A549 (cell line): Measurements from ENCODE around the gene C1QBP. TPM values are rescaled to one million over a fixed set of nuclear protein-coding genes. Genes with fewer than 3 reads are reported as not detected.
A peak's percentile ranks its signal among the peaks of the same experiment; 100 is the strongest.

ENCODE experiments used
- ATAC-seq, 2 experiments: fragments of 200-7000 bp in 1 of 2; fragments of >200 bp in 1 of 2; cut with Nextera tagmentation in 1 of 2; cut with Tn5 transposase in 1 of 2; 3 replicates each; pipeline versions ENCODE4 v1.8.0 to v1.9.1; 2018 to 2020; ENCODE audit warnings: mild to moderate bottlenecking in 1 of 2, moderate library complexity in 1 of 2
- CTCF ChIA-PET: fragments of 300-600 bp; sonication (Branson Sonifier 250); formaldehyde crosslinking; extraction: SDS; loops from one replicate; lab custom pipeline; 2021; ENCODE audit warnings: antibody characterized with exemption, inconsistent platforms; lab: Yijun Ruan, JAX
- POLR2A ChIA-PET: fragments of 350-600 bp; formaldehyde crosslinking; extraction: SDS; loops from one replicate; lab custom pipeline; 2021; ENCODE audit warnings: antibody characterized with exemption, inconsistent platforms; lab: Yijun Ruan, JAX
- DNase-seq, 2 experiments: peaks; one replicate each; pipeline versions ENCODE4 v3.0.0 to v3.0.0-alpha.2; 2011 to 2016; ENCODE audit warnings: low read depth in 1 of 2, low spot score in 1 of 2
- FAIRE-seq: peaks from 2 replicates; lab custom pipeline; 2011; peaks lifted over from hg19 to GRCh38; lab: Jason Lieb, UNC
- H3K27ac ChIP-seq, 2 experiments: fragments of >200 bp; sonication (Bioruptor Twin); formaldehyde crosslinking; 3 replicates each; pipeline ENCODE4 v1.5.1; 2016 to 2017
- H3K4me1 ChIP-seq: fragments of >200 bp; sonication (Bioruptor Twin); formaldehyde crosslinking; 3 replicates; pipeline ENCODE4 v1.6.1; 2016
- H3K4me2 ChIP-seq: fragments of >200 bp; sonication (Bioruptor Twin); formaldehyde crosslinking; 3 replicates; pipeline ENCODE4 v1.6.1; 2016
- H3K4me3 ChIP-seq: fragments of >200 bp; sonication (Bioruptor Twin); formaldehyde crosslinking; 3 replicates; pipeline ENCODE4 v1.5.1; 2016
- H3K9me3 ChIP-seq: fragments of >200 bp; sonication (Bioruptor Twin); formaldehyde crosslinking; 3 replicates; pipeline ENCODE4 v1.6.1; 2016
- BHLHE40 ChIP-seq: IDR thresholded peaks from 2 replicates; pipeline ENCODE4 v1.6.1; 2012; ENCODE audit warnings: low read depth, low read length, inconsistent platforms
- CBX8 ChIP-seq: fragments of 200-600 bp; sonication (generic); IDR thresholded peaks from 2 replicates; pipeline ENCODE4 v1.6.1; 2016
- CEBPB ChIP-seq, 2 experiments: fragments of >200 bp in 1 of 2; sonication (Bioruptor Twin) in 1 of 2; formaldehyde crosslinking in 1 of 2; IDR thresholded peaks; 2 replicates each; pipeline ENCODE4 v1.6.1; 2012 to 2016
- EHF ChIP-seq: fragments of 250-450 bp; sonication (Bioruptor Pico); IDR thresholded peaks from 2 replicates; pipeline ENCODE4 v1.5.0; 2020; ENCODE audit warnings: mild to moderate bottlenecking
- EP300 ChIP-seq, 2 experiments: fragments of >200 bp; sonication (Bioruptor Twin); formaldehyde crosslinking; IDR thresholded peaks; 2 replicates in 1 of 2; 3 replicates in 1 of 2; pipeline ENCODE4 v1.6.1; 2016 to 2017
- ESRRA ChIP-seq: fragments of 150-350 bp; IDR thresholded peaks from 2 replicates; pipeline ENCODE4 v1.6.1; 2014; ENCODE audit warnings: mild to moderate bottlenecking, low read length, borderline replicate concordance
- FOSB ChIP-seq: fragments of 250-450 bp; sonication (Bioruptor Pico); IDR thresholded peaks from 2 replicates; pipeline ENCODE4 v1.5.0; 2020; ENCODE audit warnings: mild to moderate bottlenecking, moderate library complexity
- HDAC2 ChIP-seq: fragments of 200-600 bp; sonication (generic); IDR thresholded peaks from 2 replicates; pipeline ENCODE4 v1.6.1; 2016
- HEYL ChIP-seq: fragments of 250-450 bp; sonication (Bioruptor Pico); IDR thresholded peaks from 2 replicates; pipeline ENCODE4 v1.8.0; 2021; ENCODE audit warnings: mild to moderate bottlenecking, moderate library complexity
- HOXA7 ChIP-seq: fragments of 250-450 bp; sonication (Bioruptor Pico); IDR thresholded peaks from 2 replicates; pipeline ENCODE4 v1.5.0; 2020; ENCODE audit warnings: mild to moderate bottlenecking, moderate library complexity
- MAZ ChIP-seq: fragments of 150-350 bp; IDR thresholded peaks from 2 replicates; pipeline ENCODE4 v1.6.1; 2014; ENCODE audit warnings: antibody characterized with exemption, low read depth, low read length, borderline replicate concordance
- MYC ChIP-seq: IDR thresholded peaks from 2 replicates; pipeline ENCODE4 v1.6.1; 2012; ENCODE audit warnings: mild to moderate bottlenecking, inconsistent platforms, low read length, improper control_type of control experiment, borderline replicate concordance
- NFE2L2 ChIP-seq: fragments of 150-350 bp; conservative IDR thresholded peaks from 2 replicates; pipeline ENCODE4 v1.6.1; 2014; ENCODE audit warnings: low read length
- NR3C1 ChIP-seq: fragments of >200 bp; sonication (Bioruptor Twin); formaldehyde crosslinking; IDR thresholded peaks from 3 replicates; pipeline ENCODE4 v1.6.1; 2017
- PHF8 ChIP-seq: fragments of 200-600 bp; sonication (generic); IDR thresholded peaks from 2 replicates; pipeline ENCODE4 v1.6.1; 2016; ENCODE audit warnings: low read depth, mild to moderate bottlenecking, antibody characterized with exemption, moderate library complexity, borderline replicate concordance
- POLR2A ChIP-seq: IDR thresholded peaks from 2 replicates; pipeline ENCODE4 v1.6.1; 2012; ENCODE audit warnings: mild to moderate bottlenecking, low read length
- RFX5 ChIP-seq: fragments of 450-650 bp; IDR thresholded peaks from 2 replicates; pipeline ENCODE4 v1.7.1; 2014; ENCODE audit warnings: antibody characterized with exemption, mild to moderate bottlenecking, moderate library complexity
- SMC3 ChIP-seq: fragments of >200 bp; sonication (Bioruptor Twin); formaldehyde crosslinking; IDR thresholded peaks from 3 replicates; pipeline ENCODE4 v1.6.1; 2018; ENCODE audit warnings: inconsistent platforms
- TFCP2L1 ChIP-seq: fragments of 250-450 bp; sonication (Bioruptor Pico); IDR thresholded peaks from 2 replicates; pipeline ENCODE4 v1.5.0; 2021; ENCODE audit warnings: mild to moderate bottlenecking
- ZC3H11A ChIP-seq: fragments of 450-650 bp; IDR thresholded peaks from 2 replicates; pipeline ENCODE4 v1.6.1; 2014; ENCODE audit warnings: antibody characterized with exemption, mild to moderate bottlenecking
- WGBS: methylation state at CpG from one replicate; pipeline ENCODE4 v1.1.6; 2017; ENCODE audit errors: missing lambda C conversion rate; 5-methylcytosine and 5-hydroxymethylcytosine counted together
- polyA plus RNA-seq, 4 experiments: library from polyadenylated mRNA; depleted of rRNA in 3 of 4; stranded (reverse); fragments of >200 nt; fragmentation: RNase III in 1 of 4; extraction: RNeasy Plus Mini Kit Qiagen cat#74134 plus additional on column Dnase treatment in 1 of 4; gene quantifications; 2 replicates in 3 of 4; 3 replicates in 1 of 4; pipeline ENCODE4 v1.2.3, GENCODE V29; 2011 to 2017
- TF ChIP-seq, protein P1 (sequence below): IDR thresholded peaks from 2 replicates; pipeline ENCODE4 v1.6.1; 2012
- TF ChIP-seq, protein P2 (sequence below): fragments of >200 bp; sonication (Bioruptor Twin); formaldehyde crosslinking; IDR thresholded peaks from 3 replicates; pipeline ENCODE4 v1.6.1; 2016
- TF ChIP-seq, protein P3 (sequence below): fragments of >200 bp; sonication (Bioruptor Twin); formaldehyde crosslinking; IDR thresholded peaks from 2 replicates; pipeline ENCODE4 v1.6.1; 2016
- TF ChIP-seq, protein P4 (sequence below): fragments of 250-450 bp; sonication (Bioruptor Pico); IDR thresholded peaks from 2 replicates; pipeline ENCODE4 v1.5.0; 2021; ENCODE audit warnings: mild to moderate bottlenecking, moderate library complexity, borderline replicate concordance
- TF ChIP-seq, protein P5 (sequence below): IDR thresholded peaks from 2 replicates; pipeline ENCODE4 v1.6.1; 2012

C1QBP gene
- polyA plus RNA-seq, 2 of the 4 experiments (the other 2 are of a cell fraction) = 557 to 683 TPM

DNA sequence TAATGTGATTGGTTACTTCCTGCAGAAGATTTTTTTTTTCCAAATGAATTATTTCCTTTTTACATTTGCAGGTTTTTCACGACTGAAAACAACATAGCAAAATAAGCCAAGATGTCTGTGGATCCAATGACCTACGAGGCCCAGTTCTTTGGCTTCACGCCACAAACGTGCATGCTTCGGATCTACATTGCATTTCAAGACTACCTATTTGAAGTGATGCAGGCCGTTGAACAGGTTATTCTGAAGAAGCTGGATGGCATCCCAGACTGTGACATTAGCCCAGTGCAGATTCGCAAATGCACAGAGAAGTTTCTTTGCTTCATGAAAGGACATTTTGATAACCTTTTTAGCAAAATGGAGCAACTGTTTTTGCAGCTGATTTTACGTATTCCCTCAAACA is 49.8 kb upstream of the C1QBP start:
- CTCF ChIA-PET = interaction anchor here (0.6 to 5.7 kb wide), 4 partner anchors 12 to 914 kb away, joined by 3 to 43 read pairs (median 5); partner anchors contain the start of gene C1QBP
- Histone ChIP-seq H3K27ac (no peak overlapping the region), H3K4me1 (peaks cover 11% of the 10 kb centered on the region; the same call in 2 of the 3 replicates), H3K4me2 (no peak overlapping the region), H3K4me3 (no peak overlapping the region), H3K9me3 (peaks cover 64% of the 10 kb centered on the region)
- DNase-seq (no peak), FAIRE-seq (no peak), ATAC-seq (no peak)
- TF ChIP-seq EHF (CRISPR knock-in tag) (no peak), CEBPB (IDR thresholded peaks at IDR 0.05) (no peak), CBX8 (no peak), SMC3 (no peak), NR3C1 (no peak), ZC3H11A (no peak), HEYL (CRISPR knock-in tag) (no peak), TFCP2L1 (CRISPR knock-in tag) (no peak), HDAC2 (no peak), EP300 (IDR thresholded peaks at IDR 0.05) (no peak), MAZ (no peak), POLR2A (no peak), ESRRA (no peak), MYC (no peak), FOSB (no peak)
- TF ChIP-seq, protein P1, sequence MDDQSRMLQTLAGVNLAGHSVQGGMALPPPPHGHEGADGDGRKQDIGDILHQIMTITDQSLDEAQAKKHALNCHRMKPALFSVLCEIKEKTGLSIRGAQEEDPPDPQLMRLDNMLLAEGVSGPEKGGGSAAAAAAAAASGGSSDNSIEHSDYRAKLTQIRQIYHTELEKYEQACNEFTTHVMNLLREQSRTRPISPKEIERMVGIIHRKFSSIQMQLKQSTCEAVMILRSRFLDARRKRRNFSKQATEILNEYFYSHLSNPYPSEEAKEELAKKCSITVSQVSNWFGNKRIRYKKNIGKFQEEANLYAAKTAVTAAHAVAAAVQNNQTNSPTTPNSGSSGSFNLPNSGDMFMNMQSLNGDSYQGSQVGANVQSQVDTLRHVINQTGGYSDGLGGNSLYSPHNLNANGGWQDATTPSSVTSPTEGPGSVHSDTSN = no peak
- TF ChIP-seq, protein P2, sequence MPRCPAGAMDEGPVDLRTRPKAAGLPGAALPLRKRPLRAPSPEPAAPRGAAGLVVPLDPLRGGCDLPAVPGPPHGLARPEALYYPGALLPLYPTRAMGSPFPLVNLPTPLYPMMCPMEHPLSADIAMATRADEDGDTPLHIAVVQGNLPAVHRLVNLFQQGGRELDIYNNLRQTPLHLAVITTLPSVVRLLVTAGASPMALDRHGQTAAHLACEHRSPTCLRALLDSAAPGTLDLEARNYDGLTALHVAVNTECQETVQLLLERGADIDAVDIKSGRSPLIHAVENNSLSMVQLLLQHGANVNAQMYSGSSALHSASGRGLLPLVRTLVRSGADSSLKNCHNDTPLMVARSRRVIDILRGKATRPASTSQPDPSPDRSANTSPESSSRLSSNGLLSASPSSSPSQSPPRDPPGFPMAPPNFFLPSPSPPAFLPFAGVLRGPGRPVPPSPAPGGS = no peak
- TF ChIP-seq, protein P3, sequence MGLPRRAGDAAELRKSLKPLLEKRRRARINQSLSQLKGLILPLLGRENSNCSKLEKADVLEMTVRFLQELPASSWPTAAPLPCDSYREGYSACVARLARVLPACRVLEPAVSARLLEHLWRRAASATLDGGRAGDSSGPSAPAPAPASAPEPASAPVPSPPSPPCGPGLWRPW = no peak
- TF ChIP-seq, protein P4, sequence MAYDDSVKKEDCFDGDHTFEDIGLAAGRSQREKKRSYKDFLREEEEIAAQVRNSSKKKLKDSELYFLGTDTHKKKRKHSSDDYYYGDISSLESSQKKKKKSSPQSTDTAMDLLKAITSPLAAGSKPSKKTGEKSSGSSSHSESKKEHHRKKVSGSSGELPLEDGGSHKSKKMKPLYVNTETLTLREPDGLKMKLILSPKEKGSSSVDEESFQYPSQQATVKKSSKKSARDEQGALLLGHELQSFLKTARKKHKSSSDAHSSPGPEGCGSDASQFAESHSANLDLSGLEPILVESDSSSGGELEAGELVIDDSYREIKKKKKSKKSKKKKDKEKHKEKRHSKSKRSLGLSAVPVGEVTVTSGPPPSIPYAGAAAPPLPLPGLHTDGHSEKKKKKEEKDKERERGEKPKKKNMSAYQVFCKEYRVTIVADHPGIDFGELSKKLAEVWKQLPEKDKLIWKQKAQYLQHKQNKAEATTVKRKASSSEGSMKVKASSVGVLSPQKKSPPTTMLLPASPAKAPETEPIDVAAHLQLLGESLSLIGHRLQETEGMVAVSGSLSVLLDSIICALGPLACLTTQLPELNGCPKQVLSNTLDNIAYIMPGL (CRISPR knock-in tag) = no peak
- 91% methylated on average over 8 of the region's 8 CpGs for WGBS
- POLR2A ChIA-PET = no interaction called here

DNA sequence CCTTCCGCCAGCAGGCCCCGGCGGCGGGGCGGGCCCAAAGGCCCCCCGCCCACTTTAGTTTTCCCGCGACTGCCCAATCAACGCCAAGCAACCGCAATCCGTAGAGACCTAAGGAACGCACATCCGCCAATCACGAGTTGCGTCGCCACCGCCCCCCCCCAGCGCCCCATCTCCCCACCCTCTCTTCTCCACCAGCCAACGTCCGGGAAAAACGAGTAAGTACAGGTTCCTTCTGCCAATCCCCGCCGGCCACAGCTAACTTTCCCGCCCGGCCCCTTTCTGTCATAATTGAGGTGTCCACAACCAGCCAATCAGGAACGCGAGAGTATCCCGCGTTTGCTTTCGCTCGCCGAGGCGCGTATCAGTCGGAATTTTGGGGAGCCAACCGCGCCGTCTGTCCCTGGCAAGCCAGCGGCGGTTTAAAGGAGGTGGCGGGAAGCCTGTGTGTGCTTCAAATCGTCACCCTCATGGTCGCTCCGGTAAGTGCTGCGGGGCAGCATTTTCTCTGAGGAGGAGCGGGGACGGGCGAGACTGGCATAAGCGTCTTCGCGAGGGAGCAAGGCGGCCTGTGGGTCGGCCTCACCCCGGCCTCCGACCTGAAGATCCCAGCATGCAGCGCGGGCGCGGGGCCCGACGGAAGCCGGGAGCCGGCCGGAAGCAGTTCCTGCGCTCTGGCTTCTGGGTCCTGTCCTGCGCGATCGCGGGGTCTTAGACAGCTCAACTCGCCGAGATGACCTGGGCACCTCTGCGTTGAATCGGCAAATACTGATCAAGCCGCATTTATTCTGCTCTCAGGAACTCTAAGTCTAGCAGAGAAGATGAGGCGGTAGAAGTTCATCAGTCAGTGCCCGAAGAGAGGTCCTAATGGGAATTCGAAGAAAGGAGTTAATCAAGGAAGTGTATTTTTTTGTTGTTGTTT is 47.5 kb upstream of the C1QBP start, which contains the start of gene MIS12:
MIS12 (plus strand) TSS at position 361 of the 919 bp plus-strand sequence. CDS start 2,297 bp downstream, outside the sequence.
- Histone ChIP-seq H3K9me3 (peaks cover 42% of the 10 kb centered on the region), H3K4me3 (peak within 1 kb of the TSS; percentile 93), H3K27ac (peak within 1 kb of the TSS; percentile 93 to 95), H3K4me1 (peaks cover 11% of the 10 kb centered on the region; the same call in 2 of the 3 replicates), H3K4me2 (peak within 1 kb of the TSS; percentile 86)
- peak; percentile 100 for DNase-seq
- WGBS = 3% methylated on average over 49 of the region's 77 CpGs
- peak; percentile 97 for ATAC-seq
- no peak for FAIRE-seq
- CTCF ChIA-PET = interaction anchor here (1.4 to 5.7 kb wide), 4 partner anchors 9 to 46 kb away, joined by 3 to 43 read pairs (median 9); partner anchors contain the start of gene C1QBP
- POLR2A ChIA-PET = interaction anchor here (0.6 to 3.0 kb wide), 20 partner anchors 8 to 958 kb away, joined by 3 to 41 read pairs (median 4); partner anchors contain the start of genes C1QBP, DHX33, NUP88 and PIMREG
- TF ChIP-seq, protein P4 (CRISPR knock-in tag) = peak; percentile 62; the same call in 1 of the 2 replicates
- peak; percentile 66; the same call in 1 of the 2 replicates for TF ChIP-seq HOXA7 (CRISPR knock-in tag)
- TF ChIP-seq RFX5 = peak; percentile 81; the same call in 1 of the 2 replicates
- TF ChIP-seq HEYL (CRISPR knock-in tag) = peak; percentile 83
- no peak for TF ChIP-seq SMC3
- no peak for TF ChIP-seq NFE2L2
- TF ChIP-seq ESRRA = no peak
- TF ChIP-seq NR3C1 = no peak
- no peak for TF ChIP-seq FOSB
- TF ChIP-seq PHF8 = peak; percentile 97
- TF ChIP-seq, protein P5, sequence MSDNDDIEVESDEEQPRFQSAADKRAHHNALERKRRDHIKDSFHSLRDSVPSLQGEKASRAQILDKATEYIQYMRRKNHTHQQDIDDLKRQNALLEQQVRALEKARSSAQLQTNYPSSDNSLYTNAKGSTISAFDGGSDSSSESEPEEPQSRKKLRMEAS = peak; percentile 98
- TF ChIP-seq BHLHE40 = no peak
